ENCODE data around the gene GTSE1. TPM values are rescaled to one million over a fixed set of nuclear protein-coding genes. Genes with fewer than 3 reads are reported as not detected.

Gene GTSE1
- total RNA-seq, 1 donor from 2014 or later, result 0.45 TPM

GRCh38 chr22:46369716-46370583, 73.3 kb downstream of the GTSE1 start:
- no peak for ATAC-seq
- peak; percentile 24 for DNase-seq
- intact Hi-C loops (cut with micrococcal nuclease), result no loop called here

- ATAC-seq, result no peak
- intact Hi-C loops (cut with micrococcal nuclease), result no loop called here
- peak; percentile 20 for DNase-seq
Observed at GRCh38 chr22:46370584-46371291, 74.1 kb downstream of the GTSE1 start.

DNA sequence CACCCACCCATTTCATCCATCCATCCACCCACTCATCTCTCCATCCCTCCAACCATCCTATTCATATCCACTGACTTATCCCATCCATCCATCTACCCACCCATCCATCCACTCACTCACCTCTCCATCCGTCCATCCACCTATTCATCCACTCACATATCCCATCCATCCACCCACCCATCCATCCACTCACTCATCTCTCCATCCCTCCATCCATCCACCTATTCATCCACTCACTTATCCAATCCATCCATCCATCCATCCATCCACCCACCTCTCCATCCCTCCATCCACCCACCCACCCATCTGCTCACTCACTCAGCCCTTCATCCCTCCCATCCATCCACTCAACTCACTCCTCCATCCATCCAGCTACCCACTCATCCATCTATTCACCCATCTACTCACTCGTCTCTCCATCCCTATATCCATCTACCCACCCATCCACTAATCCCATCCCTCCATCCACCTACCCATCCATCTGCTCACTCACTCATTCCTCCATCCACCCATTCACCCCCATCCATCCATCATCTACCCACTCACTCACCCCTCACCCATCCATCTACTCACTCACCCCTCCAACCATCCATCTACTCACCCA, 75.1 kb downstream of the GTSE1 start:
- ATAC-seq (no peak), DNase-seq (no peak)
- intact Hi-C loops (cut with micrococcal nuclease), result no loop called here

DNA sequence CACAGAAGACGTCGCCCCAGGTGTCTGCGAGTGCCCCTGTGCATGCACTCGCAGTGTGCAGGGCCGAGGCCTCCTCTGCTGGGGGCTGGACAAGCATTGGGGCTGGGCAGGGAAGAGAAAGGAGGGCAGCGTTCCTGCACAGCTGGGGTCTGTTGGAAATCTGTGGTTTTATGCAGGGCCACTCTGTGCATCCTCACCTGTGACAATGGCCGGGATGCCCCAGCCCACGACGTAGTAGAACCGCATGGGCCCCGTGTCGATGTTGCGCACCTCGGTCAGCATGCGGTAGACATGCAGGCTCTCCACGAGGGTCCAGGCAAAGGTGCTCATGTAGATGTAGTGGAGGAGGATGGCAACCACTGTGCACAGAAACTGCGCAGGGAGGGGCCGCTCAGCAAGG, 76.0 kb downstream of the GTSE1 start:
- DNase-seq (no peak), ATAC-seq (no peak)
- intact Hi-C loops (cut with micrococcal nuclease), result no loop called here

DNA sequence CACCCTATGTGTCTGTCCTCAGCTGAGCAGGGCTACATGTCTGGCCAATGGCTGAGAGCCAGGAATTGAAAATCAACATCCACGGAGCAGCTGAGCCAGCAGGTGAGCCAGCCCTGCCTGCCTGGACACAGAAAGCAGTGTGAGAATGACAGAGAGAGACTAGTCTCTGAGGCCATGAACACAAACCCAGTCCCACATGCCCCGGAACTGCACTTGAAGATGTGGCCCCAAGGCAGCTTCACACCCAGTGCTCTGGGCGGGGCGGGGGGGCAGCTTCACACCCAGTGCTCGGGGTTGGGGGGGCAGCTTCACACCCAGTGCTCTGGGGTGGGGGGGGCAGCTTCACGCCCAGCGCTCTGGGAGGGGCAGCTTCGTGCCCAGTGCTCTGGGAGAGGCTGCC, 76.5 kb downstream of the GTSE1 start:
- DNase-seq, result no peak
- ATAC-seq, result no peak
- intact Hi-C loops (cut with micrococcal nuclease), result no loop called here

GRCh38 chr22:46373921-46374662, 77.4 kb downstream of the GTSE1 start:
- no peak for ATAC-seq
- no peak for DNase-seq
- intact Hi-C loops (cut with micrococcal nuclease), result no loop called here

DNA sequence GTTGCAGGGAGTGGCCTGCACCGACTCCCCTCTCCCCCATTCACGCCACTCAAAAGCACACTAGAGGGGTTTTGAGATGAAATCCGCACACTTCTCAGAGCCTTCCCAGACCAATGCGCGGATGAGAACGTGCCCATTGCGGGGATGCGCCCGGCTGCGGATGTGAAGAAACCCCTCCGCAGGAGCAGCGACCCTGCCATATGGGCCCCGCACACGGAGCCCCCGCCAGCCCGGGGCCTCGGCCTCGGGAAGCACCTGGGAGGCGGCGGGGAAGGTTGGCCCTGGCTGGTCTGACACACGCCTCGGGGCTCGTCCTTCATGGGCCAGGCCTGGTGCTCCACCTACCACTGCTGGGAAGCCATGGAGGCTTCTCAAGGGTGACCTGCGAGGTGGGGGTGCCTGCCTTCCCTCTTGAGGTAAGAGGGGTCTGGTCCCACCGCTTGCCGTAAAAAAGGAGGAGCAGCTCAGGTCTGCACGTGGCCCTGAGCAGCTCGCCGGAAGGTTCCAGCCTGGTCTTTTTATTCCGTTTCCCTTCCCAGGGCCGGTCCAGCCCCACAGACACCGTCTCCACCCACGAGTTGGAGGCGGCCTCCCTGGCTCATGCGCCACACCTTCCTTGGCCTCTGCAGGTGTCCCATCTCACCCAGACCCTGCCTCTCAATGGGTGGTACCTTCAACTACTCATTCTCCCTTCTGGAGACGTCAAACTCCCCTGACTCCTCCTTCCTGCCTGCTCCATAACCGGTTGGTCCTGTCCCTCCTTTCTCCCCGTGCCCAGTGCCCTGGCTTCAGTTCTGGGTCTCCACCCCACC, 78.2 kb downstream of the GTSE1 start:
- intact Hi-C loops (cut with micrococcal nuclease), result no loop called here
- DNase-seq, result no peak
- ATAC-seq, result no peak

DNA sequence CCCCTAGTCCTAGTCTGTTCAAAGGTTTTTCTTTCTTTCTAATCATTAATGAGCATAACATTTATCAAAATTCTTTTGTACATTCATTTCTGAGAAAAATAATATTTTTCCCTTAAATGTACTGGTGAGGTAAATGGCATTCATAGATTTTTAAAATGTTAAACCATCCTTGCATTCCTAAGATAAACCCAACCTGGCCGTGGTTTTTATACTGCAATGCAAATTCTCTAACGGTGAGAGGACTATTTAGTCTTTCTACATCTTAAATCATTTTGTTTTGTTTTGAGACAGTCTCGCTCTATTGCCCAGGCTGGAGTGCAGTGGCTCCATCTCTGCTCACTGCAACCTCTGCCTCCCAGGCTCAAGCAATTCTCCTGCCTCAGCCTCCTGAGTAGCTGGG, 79.4 kb downstream of the GTSE1 start:
- intact Hi-C loops (cut with micrococcal nuclease), result no loop called here
- no peak for ATAC-seq
- no peak for DNase-seq

DNA sequence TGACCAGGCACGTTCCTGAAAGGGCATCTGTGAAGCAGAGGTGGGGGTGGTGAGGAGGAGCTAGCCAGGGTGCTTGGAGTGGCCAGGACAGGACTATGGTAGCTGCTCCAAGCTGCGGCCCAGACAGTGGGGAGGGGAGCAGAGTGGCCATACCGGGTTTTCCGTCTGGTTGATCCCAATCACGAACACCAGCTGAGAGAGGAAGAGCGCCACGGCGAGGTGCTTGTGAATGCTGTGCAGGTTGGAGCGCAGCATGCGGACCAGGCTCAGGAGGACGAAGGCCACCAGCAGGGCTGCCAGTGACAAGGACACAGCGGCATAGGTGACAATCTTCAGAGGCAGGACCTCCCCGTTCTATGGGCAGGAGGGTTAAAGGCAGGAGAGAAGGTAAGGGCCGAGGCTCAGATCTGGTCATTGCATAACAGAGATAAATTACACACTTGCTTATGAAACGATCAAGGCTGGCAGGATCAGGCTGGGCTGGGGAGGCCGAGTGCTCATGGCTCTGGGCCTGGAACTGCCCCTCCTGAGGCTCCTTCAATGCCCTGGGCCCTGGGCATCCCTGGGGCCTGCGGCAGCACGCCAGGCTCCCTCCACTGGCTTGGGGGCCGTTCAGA, 80.3 kb downstream of the GTSE1 start:
- ATAC-seq (peak; percentile 60), DNase-seq (no peak)
- intact Hi-C loops (cut with micrococcal nuclease), result no loop called here

GRCh38 chr22:46377525-46378425, 81.1 kb downstream of the GTSE1 start:
- intact Hi-C loops (cut with micrococcal nuclease), result no loop called here
- ATAC-seq (peak; percentile 87), DNase-seq (peak; percentile 26)

GRCh38 chr22:46378426-46379065, 81.9 kb downstream of the GTSE1 start:
- DNase-seq, result peak; percentile 23
- intact Hi-C loops (cut with micrococcal nuclease), result no loop called here
- ATAC-seq, result no peak

- intact Hi-C loops (cut with micrococcal nuclease), result no loop called here
- ATAC-seq, result no peak
- peak; percentile 15 for DNase-seq
Observed at GRCh38 chr22:46379066-46379930, 82.6 kb downstream of the GTSE1 start.

GRCh38 chr22:46380069-46380468, 83.4 kb downstream of the GTSE1 start:
- intact Hi-C loops (cut with micrococcal nuclease), result no loop called here
- ATAC-seq (no peak), DNase-seq (peak; percentile 10)

Measured in left ventricle myocardium superior (tissue), 1 donor.